IMR-90 (cell line): Measurements from ENCODE around the gene ABI3BP. TPM values are rescaled to one million over a fixed set of nuclear protein-coding genes. Genes with fewer than 3 reads are reported as not detected.

Experiments used
- ATAC-seq: fragments of 200-7000 bp; cut with Tn5 transposase; 2 replicates; pipeline ENCODE4 v1.9.1; 2020; ENCODE audit warnings: low read depth, mild to moderate bottlenecking, moderate library complexity
- BruUV-seq: library from RNA; stranded (reverse); fragments of 400-500 nt; replicated peaks from 2 replicates; lab custom pipeline; 2021; lab: Mats Ljungman, UMichigan
- CTCF ChIA-PET: fragments of 300-600 bp; formaldehyde crosslinking; extraction: SDS; loops from one replicate; lab custom pipeline; 2021; ENCODE audit warnings: antibody characterized with exemption; lab: Yijun Ruan, JAX
- POLR2A ChIA-PET: fragments of 300-600 bp; sonication (Branson Sonifier 250); formaldehyde crosslinking; loops from one replicate; lab custom pipeline; 2022; ENCODE audit warnings: antibody characterized with exemption; ENCODE audit not compliant: unreplicated experiment; lab: Charles Lee
- DNase-seq: peaks from one replicate; pipeline ENCODE4 v3.0.0; 2013
- H2AFZ ChIP-seq: replicated peaks from 2 replicates; pipeline ENCODE3; 2013; ENCODE audit warnings: low read length, mild to moderate bottlenecking; ENCODE audit not compliant: poor library complexity
- H2AK5ac ChIP-seq: 2 replicates; pipeline ENCODE4 v1.6.1; 2013; ENCODE audit warnings: low read depth, low read length, inconsistent platforms
- H2AK9ac ChIP-seq: replicated peaks from 2 replicates; pipeline ENCODE3; 2013; ENCODE audit warnings: mild to moderate bottlenecking, low read depth, low read length, moderate library complexity; ENCODE audit not compliant: poor library complexity
- H2BK120ac ChIP-seq: 2 replicates; pipeline ENCODE4 v1.6.1; 2013; ENCODE audit warnings: low read depth, low read length, inconsistent platforms
- H2BK15ac ChIP-seq: 3 replicates; pipeline ENCODE4 v1.6.1; 2013; ENCODE audit warnings: low read depth, low read length, inconsistent platforms
- H2BK20ac ChIP-seq: 2 replicates; pipeline ENCODE4 v1.6.1; 2013; ENCODE audit warnings: low read depth, mild to moderate bottlenecking, inconsistent platforms, low read length, moderate library complexity
- H2BK5ac ChIP-seq: 2 replicates; pipeline ENCODE4 v1.6.1; 2013; ENCODE audit warnings: mild to moderate bottlenecking, low read depth, low read length, inconsistent platforms; ENCODE audit not compliant: poor library complexity, severe bottlenecking
- H3K14ac ChIP-seq: replicated peaks from 2 replicates; pipeline ENCODE4 v1.6.1; 2013; ENCODE audit warnings: low read depth, low read length, inconsistent platforms
- H3K18ac ChIP-seq: 2 replicates; pipeline ENCODE4 v1.6.1; 2013; ENCODE audit warnings: low read depth, low read length, control low read depth
- H3K23ac ChIP-seq: 2 replicates; pipeline ENCODE4 v1.6.1; 2013; ENCODE audit warnings: low read depth, low read length, inconsistent platforms
- H3K27ac ChIP-seq: 2 replicates; pipeline ENCODE4 v1.5.1; 2013; ENCODE audit warnings: mild to moderate bottlenecking, control low read depth, low read length; ENCODE audit not compliant: insufficient read depth
- H3K27me3 ChIP-seq: 2 replicates; pipeline ENCODE4 v1.6.1; 2013; ENCODE audit warnings: low read length; ENCODE audit not compliant: control insufficient read depth, insufficient read depth
- H3K36me3 ChIP-seq: 2 replicates; pipeline ENCODE4 v1.6.1; 2013; ENCODE audit warnings: low read length, mixed read lengths; ENCODE audit not compliant: control insufficient read depth, insufficient read depth
- H3K4ac ChIP-seq: 2 replicates; pipeline ENCODE4 v1.6.1; 2013; ENCODE audit warnings: low read depth, low read length, inconsistent platforms
- H3K4me1 ChIP-seq: 2 replicates; pipeline ENCODE4 v1.6.1; 2013; ENCODE audit warnings: low read length, mixed read lengths; ENCODE audit not compliant: control insufficient read depth, insufficient read depth
- H3K4me2 ChIP-seq: 2 replicates; pipeline ENCODE4 v1.6.1; 2013; ENCODE audit warnings: low read depth, mild to moderate bottlenecking, control low read depth, low read length, moderate library complexity
- H3K4me3 ChIP-seq: 2 replicates; pipeline ENCODE4 v1.5.1; 2013; ENCODE audit warnings: low read depth, mild to moderate bottlenecking, control low read depth, low read length, moderate library complexity; ENCODE audit not compliant: insufficient read depth
- H3K56ac ChIP-seq: 2 replicates; pipeline ENCODE4 v1.6.1; 2013; ENCODE audit warnings: low read length, inconsistent platforms; ENCODE audit not compliant: insufficient read depth; ENCODE audit errors: extremely low read depth
- H3K79me1 ChIP-seq, 2 experiments: 2 replicates each; pipeline ENCODE4 v1.6.1; 2013; ENCODE audit warnings: low read length in 2 of 2, inconsistent platforms in 1 of 2, low read depth in 1 of 2
- H3K9ac ChIP-seq: 2 replicates; pipeline ENCODE4 v1.6.1; 2013; ENCODE audit warnings: low read depth, low read length, control low read depth
- H3K9me1 ChIP-seq: 2 replicates; pipeline ENCODE4 v1.6.1; 2013; ENCODE audit warnings: low read length, inconsistent platforms; ENCODE audit not compliant: insufficient read depth
- H3K9me3 ChIP-seq: 2 replicates; pipeline ENCODE4 v1.6.1; 2013; ENCODE audit warnings: low read length; ENCODE audit not compliant: control insufficient read depth, insufficient read depth
- H4K20me1 ChIP-seq: 2 replicates; pipeline ENCODE4 v1.6.1; 2013; ENCODE audit warnings: low read length, inconsistent platforms; ENCODE audit not compliant: insufficient read depth
- H4K5ac ChIP-seq: 2 replicates; pipeline ENCODE4 v1.6.1; 2013; ENCODE audit warnings: mild to moderate bottlenecking, low read depth, low read length, control low read depth
- H4K8ac ChIP-seq, 2 experiments: 2 replicates each; pipeline ENCODE4 v1.6.1; 2013; ENCODE audit warnings: low read depth in 2 of 2, low read length in 2 of 2, control low read depth in 1 of 2, inconsistent platforms in 1 of 2
- H4K91ac ChIP-seq: 2 replicates; pipeline ENCODE4 v1.6.1; 2013; ENCODE audit warnings: low read depth, low read length, inconsistent platforms; ENCODE audit not compliant: insufficient read depth
- NFE2L2 ChIP-seq: fragments of 150-350 bp; IDR thresholded peaks from 2 replicates; pipeline ENCODE4 v1.6.1; 2016; ENCODE audit warnings: low read depth, mild to moderate bottlenecking, low read length
- RCOR1 ChIP-seq: IDR thresholded peaks from 2 replicates; pipeline ENCODE4 v1.6.1; 2012; ENCODE audit warnings: mild to moderate bottlenecking, low read length, improper control_type of control experiment; ENCODE audit not compliant: insufficient replicate concordance
- SMC3 ChIP-seq: fragments of 150-350 bp; IDR thresholded peaks from 2 replicates; pipeline ENCODE4 v1.6.1; 2016; ENCODE audit warnings: low read depth, mild to moderate bottlenecking, antibody characterized with exemption, low read length, moderate library complexity
- WGBS, 2 experiments: methylation state at CpG; one replicate each; pipeline versions ENCODE4 v1.1.5 to v1.1.7; 2013; ENCODE audit warnings: missing lambda C conversion rate in 2 of 2; ENCODE audit not compliant: insufficient read length in 1 of 2; ENCODE audit errors: extremely low coverage in 2 of 2; 5-methylcytosine and 5-hydroxymethylcytosine counted together
- dilution Hi-C: fragments of 300-500 bp; cut with HindIII; formaldehyde crosslinking; loops from one replicate; pipeline ENCODE4 v1.14.3; 2018; ENCODE audit warnings: low sequenced_read_pairs; ENCODE audit not compliant: unreplicated experiment
- in situ Hi-C: fragments of 300-500 bp; cut with MboI; formaldehyde crosslinking; loops from 3 replicates; pipeline ENCODE4 v1.14.3; 2019; ENCODE audit warnings: low sequenced_read_pairs, inconsistent platforms, mixed read lengths
- intact Hi-C: fragments of 100-400 bp; cut with micrococcal nuclease; formaldehyde crosslinking; loops from 2 replicates; pipeline ENCODE4 v1.10.0; 2022
- polyA plus RNA-seq, 3 experiments: library from polyadenylated mRNA; depleted of rRNA; stranded (reverse); fragments of >200 nt; gene quantifications; 2 replicates each; pipeline ENCODE4 v1.2.3, GENCODE V29; 2012; ENCODE audit warnings: low replicate concordance in 1 of 3
- total RNA-seq: library from RNA; depleted of rRNA; stranded (reverse); fragments of >200 nt; gene quantifications from 2 replicates; pipeline ENCODE4 v1.2.3, GENCODE V29; 2012
- TF ChIP-seq, protein P1 (sequence below): fragments of 150-350 bp; IDR thresholded peaks from 2 replicates; pipeline ENCODE4 v1.6.1; 2016; ENCODE audit warnings: low read depth, mild to moderate bottlenecking, low read length, moderate library complexity, borderline replicate concordance

Gene ABI3BP
- total and polyA plus RNA-seq, 2 of the 4 experiments (the other 2 are of a cell fraction), result 3.0 to 26.7 TPM

DNA sequence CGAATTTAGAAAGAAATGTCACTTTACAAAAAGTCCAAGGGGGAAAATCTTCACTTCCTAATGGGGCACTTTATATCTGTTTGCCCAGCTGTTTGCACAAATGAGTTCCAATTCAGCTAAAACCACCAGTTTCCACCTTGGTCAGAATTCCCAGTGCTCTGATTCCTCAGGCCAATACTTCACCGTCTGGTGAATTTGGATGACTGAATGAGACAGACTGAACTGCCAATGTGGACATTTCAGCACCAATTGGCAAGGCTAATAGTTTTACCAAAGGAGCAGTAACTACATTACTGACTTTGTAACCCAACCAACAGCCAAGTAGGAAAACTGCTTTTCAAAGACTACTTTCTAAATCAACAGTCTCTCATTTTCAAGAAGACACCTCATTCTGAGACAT, 51.8 kb downstream of the ABI3BP start:
- no peak overlapping the region for H4K5ac ChIP-seq
- no peaks in the 10 kb centered on the region for H3K79me1 ChIP-seq
- H2BK120ac ChIP-seq, result no peak overlapping the region
- TF ChIP-seq RCOR1 (no peak), NFE2L2 (no peak), SMC3 (no peak)
- TF ChIP-seq, protein P1, sequence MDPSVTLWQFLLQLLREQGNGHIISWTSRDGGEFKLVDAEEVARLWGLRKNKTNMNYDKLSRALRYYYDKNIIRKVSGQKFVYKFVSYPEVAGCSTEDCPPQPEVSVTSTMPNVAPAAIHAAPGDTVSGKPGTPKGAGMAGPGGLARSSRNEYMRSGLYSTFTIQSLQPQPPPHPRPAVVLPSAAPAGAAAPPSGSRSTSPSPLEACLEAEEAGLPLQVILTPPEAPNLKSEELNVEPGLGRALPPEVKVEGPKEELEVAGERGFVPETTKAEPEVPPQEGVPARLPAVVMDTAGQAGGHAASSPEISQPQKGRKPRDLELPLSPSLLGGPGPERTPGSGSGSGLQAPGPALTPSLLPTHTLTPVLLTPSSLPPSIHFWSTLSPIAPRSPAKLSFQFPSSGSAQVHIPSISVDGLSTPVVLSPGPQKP, result no peak
- no peak overlapping the region for H2BK5ac ChIP-seq
- H3K9me3 ChIP-seq, result no peaks in the 10 kb centered on the region
- in situ Hi-C loops, result no loop called here
- no peak overlapping the region for H4K91ac ChIP-seq
- H3K9me1 ChIP-seq, result no peaks in the 10 kb centered on the region
- H3K56ac ChIP-seq, result no peak overlapping the region
- BruUV-seq, result no TSS peak
- H3K14ac ChIP-seq, result no peak overlapping the region
- no peak overlapping the region for H3K18ac ChIP-seq
- H4K8ac ChIP-seq, result no peak overlapping the region
- POLR2A ChIA-PET, result no interaction called here
- no peaks in the 10 kb centered on the region for H4K20me1 ChIP-seq
- DNase-seq (no peak), ATAC-seq (no peak)
- H2AK5ac ChIP-seq, result no peak overlapping the region
- H3K27me3 ChIP-seq, result no peaks in the 10 kb centered on the region
- dilution Hi-C loops, result no loop called here
- H3K4me3 ChIP-seq, result no peak overlapping the region
- no peak overlapping the region for H3K9ac ChIP-seq
- no peak overlapping the region for H2AFZ ChIP-seq
- CTCF ChIA-PET, result interaction anchor here (0.6 kb wide), 1 partner anchor 263 kb away, joined by 3 read pairs; no protein-coding TSS in a partner anchor
- no peak overlapping the region for H2BK20ac ChIP-seq
- H3K36me3 ChIP-seq, result no peaks in the 10 kb centered on the region
- H3K23ac ChIP-seq, result no peak overlapping the region
- no peak overlapping the region for H2BK15ac ChIP-seq
- no CpG with 5 or more reads among the region's 2 CpGs for WGBS, 2 experiments
- no peaks in the 10 kb centered on the region for H3K4me1 ChIP-seq
- H3K4ac ChIP-seq, result no peak overlapping the region
- no peak overlapping the region for H3K27ac ChIP-seq
- H2AK9ac ChIP-seq, result no peak overlapping the region
- intact Hi-C loops, result no loop called here
- H3K4me2 ChIP-seq, result no peak overlapping the region
